Mononuclear cell (primary cell): ENCODE data around the gene ZP1. TPM values are rescaled to one million over a fixed set of nuclear protein-coding genes. Genes with fewer than 3 reads are reported as not detected.

Experiments used
- H3K27me3 ChIP-seq: 2 replicates; pipeline ENCODE4 v1.6.0; 2011; ENCODE audit warnings: low read length, control low read depth; ENCODE audit not compliant: insufficient read depth
- H3K4me1 ChIP-seq: 2 replicates; pipeline ENCODE4 v1.5.1; 2011; ENCODE audit warnings: mild to moderate bottlenecking, low read length, control low read depth; ENCODE audit not compliant: insufficient read depth
- H3K4me3 ChIP-seq: 2 replicates; pipeline ENCODE4 v1.5.1; 2011; ENCODE audit warnings: mild to moderate bottlenecking, low read length, moderate library complexity
- H3K9me3 ChIP-seq: 2 replicates; pipeline ENCODE4 v1.5.1; 2011; ENCODE audit warnings: low read depth, mild to moderate bottlenecking, control low read depth, low read length
- total RNA-seq: library from RNA; depleted of rRNA; stranded (reverse); fragments of >200 nt; gene quantifications from one replicate; pipeline ENCODE4 v1.2.3, GENCODE V29; 2012

The ZP1 gene
- total RNA-seq, 1 donor, result not detected

DNA sequence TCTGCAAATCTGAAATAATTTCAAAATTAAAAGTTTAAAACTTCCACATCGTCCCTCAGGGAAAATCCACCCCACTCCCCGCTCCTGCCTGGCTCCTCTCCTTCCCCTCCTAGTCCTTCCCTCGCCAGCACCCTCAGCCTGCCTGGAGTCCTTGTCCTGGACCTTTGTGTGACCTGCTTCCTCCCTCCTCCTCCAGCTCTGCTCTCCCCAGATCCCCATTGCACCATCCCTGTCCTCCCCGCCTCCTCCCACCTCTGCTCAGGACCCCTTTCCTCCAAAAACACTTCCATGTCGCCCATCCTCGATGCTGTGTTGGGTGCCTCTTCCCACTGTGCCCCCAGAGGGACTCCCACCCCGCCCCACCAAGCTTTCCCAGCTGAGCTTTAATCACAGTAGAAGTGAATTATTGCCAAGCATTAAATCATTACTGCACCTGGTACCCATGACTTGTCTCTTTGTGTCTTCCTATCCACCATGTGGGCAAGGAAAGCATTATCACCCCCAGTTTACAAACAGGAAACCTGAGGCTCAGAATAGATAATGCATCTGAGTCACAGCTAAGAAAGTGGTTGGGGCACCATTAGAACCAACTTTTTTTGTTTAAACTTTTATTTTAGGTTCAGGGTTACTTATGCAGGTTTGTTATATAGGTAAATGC, 2.4 kb upstream of the ZP1 start:
- H3K27me3 ChIP-seq, result no peaks in the 10 kb centered on the region
- H3K4me3 ChIP-seq, result no peak overlapping the region
- no peaks in the 10 kb centered on the region for H3K4me1 ChIP-seq
- H3K9me3 ChIP-seq, result no peaks in the 10 kb centered on the region

DNA sequence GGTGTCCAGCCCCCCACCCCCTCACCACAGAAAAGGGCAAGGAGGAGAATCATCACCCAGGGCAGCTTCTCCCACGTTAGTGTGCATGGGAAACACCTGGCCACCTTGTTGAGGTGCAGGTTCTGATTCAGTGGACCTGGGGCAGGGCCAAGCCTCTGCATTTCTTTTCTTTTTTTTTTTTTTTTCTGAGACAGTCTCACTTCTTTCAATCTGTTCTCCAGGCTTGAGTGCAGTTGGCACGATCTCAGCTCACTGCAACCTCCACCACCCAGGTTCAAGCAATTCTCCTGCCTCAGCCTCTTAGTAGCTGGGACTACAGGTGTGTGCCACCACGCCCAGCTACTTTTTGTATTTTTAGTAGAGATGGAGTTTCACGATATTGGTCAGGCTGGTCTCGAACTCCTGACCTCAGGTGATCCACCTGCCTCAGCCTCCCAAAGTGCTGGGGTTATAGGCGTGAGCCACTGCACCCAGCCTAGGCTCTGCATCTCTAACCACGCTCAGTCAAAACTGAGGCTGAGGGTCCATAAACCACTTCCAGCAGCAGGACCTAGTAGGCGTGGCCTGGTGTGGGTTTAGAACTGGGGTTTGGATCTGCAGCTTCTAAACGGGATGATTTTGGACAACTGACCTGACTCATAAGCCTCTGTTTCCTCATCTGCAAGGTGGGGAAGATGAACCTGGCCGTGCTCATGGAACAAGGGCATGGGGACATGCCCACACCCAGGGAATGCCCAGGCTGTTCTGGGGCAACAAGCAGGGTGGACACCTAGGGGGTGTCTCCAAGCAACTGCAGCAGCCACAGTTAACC, 734 bp downstream of the ZP1 start:
- peaks cover 17% of the 10 kb centered on the region for H3K4me1 ChIP-seq
- H3K4me3 ChIP-seq, result no peak overlapping the region
- no peaks in the 10 kb centered on the region for H3K9me3 ChIP-seq
- no peaks in the 10 kb centered on the region for H3K27me3 ChIP-seq

GRCh38 chr11:60868682-60869450, 1.5 kb downstream of the ZP1 start:
- H3K4me3 ChIP-seq, result no peak overlapping the region

DNA sequence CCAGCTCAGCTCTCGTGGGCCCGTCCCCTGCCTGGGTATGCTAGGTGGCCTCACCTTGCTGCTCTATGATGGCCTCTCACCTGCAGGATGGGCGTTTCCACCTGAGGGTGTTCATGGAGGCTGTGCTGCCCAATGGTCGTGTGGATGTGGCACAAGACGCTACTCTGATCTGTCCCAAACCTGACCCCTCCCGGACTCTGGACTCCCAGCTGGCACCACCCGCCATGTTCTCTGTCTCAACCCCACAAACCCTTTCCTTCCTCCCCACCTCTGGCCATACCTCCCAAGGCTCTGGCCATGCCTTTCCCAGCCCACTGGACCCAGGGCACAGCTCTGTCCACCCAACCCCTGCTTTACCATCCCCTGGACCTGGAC, 2.1 kb downstream of the ZP1 start:
- no peaks in the 10 kb centered on the region for H3K9me3 ChIP-seq
- peaks cover 24% of the 10 kb centered on the region for H3K4me1 ChIP-seq
- H3K27me3 ChIP-seq, result no peaks in the 10 kb centered on the region
- H3K4me3 ChIP-seq, result no peak overlapping the region

More at GRCh38 chr11:60868682-60869450, 1.5 kb downstream of the ZP1 start:
- Histone ChIP-seq H3K27me3 (no peaks in the 10 kb centered on the region), H3K9me3 (no peaks in the 10 kb centered on the region), H3K4me1 (peaks cover 24% of the 10 kb centered on the region)

GRCh38 chr11:60870276-60870675, 2.9 kb downstream of the ZP1 start:
- Histone ChIP-seq H3K4me3 (no peak overlapping the region), H3K27me3 (no peaks in the 10 kb centered on the region), H3K9me3 (no peaks in the 10 kb centered on the region), H3K4me1 (peaks cover 24% of the 10 kb centered on the region)

- Histone ChIP-seq H3K4me1 (peaks cover 24% of the 10 kb centered on the region), H3K9me3 (no peaks in the 10 kb centered on the region), H3K4me3 (no peak overlapping the region), H3K27me3 (no peaks in the 10 kb centered on the region)
Measured at GRCh38 chr11:60870733-60871377, 3.5 kb downstream of the ZP1 start.

DNA sequence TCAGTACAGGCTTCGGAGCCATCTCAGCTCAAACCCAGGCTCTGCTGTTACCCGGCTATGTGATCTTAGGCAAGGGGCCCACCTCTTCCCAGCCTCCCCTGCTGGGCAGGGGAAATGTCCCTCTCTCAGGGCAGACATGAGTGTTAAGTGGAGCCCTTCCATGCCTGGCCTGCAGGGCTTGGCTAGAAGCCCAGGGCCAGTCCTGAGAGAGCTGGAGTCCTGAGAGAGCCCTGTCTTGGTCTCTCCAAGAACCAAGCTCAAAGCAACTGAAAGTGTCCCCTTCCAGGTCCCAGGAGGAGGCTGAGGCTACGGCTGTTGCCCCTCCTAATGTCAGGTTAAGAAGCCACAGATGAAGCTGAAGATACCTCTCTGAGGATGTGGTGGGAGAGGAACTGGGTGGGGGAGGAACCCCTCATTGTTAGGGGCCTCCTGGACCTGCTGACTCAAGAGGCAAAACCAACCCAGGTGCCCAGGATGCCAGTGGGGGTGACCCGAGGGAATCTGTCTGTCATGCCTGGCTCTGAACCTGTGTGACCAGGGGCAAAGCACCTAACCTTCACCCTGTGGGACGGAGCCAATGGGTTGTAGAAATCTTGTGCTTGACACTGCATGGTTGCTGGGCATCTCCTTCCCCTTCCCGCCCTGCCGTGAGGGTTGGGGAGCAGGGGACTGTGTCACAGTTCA, 4.2 kb downstream of the ZP1 start:
- no peak overlapping the region for H3K4me3 ChIP-seq
- no peaks in the 10 kb centered on the region for H3K9me3 ChIP-seq
- H3K27me3 ChIP-seq, result no peaks in the 10 kb centered on the region
- H3K4me1 ChIP-seq, result peaks cover 24% of the 10 kb centered on the region

DNA sequence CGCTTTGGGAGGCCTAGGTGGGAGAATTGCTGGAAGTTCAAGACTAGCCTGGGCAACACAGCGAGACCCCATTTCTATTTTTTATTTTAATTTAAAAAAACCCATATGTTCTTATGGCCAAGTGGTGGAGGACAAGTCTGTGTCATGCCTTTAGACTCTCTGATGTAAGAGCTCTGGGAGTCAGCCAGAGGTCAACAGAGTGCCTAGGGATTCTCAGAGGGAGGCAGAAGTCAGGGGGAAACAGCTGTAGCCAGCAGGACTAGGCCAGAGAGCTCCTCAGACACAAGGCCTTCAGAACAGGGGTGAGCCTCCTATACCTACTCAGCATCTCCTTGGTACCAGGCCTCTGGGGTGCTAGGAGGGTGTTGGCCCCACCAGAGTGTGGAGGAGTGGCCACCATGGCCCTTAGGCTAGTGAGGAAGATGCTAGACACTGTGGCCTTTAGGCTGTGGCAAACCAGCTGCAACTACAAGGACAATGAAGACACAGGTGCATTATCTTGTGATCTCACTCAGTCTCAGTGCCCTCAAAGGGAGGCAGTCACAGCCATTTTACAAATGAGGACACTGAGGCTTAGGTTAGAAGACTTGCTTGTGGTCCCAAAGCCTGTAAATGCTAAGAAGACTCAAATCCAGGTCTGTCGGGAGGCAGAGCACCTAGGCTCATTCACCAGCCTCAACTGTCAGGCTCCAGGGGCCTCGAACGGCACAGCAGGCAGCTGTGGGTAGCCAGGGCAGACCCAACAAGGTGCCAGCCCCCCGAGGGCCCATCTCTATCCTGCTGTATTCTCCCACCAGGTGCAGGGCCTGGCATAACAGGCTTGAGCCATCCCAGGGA, 5.0 kb downstream of the ZP1 start:
- no peaks in the 10 kb centered on the region for H3K9me3 ChIP-seq
- no peaks in the 10 kb centered on the region for H3K27me3 ChIP-seq
- H3K4me3 ChIP-seq, result no peak overlapping the region
- H3K4me1 ChIP-seq, result peaks cover 24% of the 10 kb centered on the region

DNA sequence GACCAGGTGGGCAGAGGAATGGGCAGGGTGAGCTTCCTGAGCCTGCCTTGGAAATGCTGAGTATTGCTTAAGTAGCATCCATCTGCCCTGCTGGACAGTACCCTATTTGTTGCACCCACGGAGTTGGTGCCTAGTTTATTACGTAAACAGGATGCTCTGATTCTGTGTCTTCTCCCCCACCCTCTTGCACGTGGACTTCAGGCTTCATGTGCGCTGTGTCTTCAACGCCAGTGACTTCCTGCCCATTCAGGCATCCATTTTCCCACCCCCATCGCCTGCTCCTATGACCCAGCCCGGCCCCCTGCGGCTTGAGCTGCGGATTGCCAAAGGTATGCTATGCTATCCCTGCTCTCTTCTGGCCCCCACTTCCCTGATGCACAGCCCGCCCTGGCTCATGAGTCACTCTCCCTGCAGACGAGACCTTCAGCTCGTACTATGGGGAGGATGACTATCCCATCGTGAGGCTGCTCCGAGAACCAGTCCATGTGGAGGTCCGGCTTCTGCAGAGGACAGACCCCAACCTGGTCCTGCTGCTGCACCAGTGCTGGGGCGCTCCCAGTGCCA, 5.7 kb downstream of the ZP1 start:
- Histone ChIP-seq H3K9me3 (no peaks in the 10 kb centered on the region), H3K4me1 (peaks cover 24% of the 10 kb centered on the region)

DNA sequence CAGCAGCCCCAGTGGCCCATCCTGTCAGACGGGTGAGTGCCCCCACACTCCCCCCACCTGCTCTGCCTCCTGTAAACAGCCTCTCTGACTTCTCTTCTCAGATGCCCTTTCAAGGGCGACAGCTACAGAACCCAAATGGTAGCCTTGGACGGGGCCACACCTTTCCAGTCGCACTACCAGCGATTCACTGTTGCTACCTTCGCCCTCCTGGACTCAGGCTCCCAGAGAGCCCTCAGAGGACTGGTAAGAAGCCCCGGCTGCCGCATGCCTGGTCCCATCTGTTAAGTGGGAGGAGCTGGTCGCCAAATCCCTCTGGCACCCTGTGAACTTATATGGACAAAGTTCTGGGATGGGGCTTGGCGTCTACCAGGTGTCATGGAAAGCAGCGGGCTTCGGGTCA, 6.2 kb downstream of the ZP1 start:
- H3K4me1 ChIP-seq, result peaks cover 24% of the 10 kb centered on the region
- H3K27me3 ChIP-seq, result no peaks in the 10 kb centered on the region
- H3K4me3 ChIP-seq, result no peak overlapping the region
- H3K9me3 ChIP-seq, result no peaks in the 10 kb centered on the region

More for the DNA sequence above, 5.7 kb downstream of the ZP1 start:
- H3K4me3 ChIP-seq, result no peak overlapping the region
- no peaks in the 10 kb centered on the region for H3K27me3 ChIP-seq

- Histone ChIP-seq H3K4me3 (no peak overlapping the region), H3K9me3 (no peaks in the 10 kb centered on the region), H3K27me3 (no peaks in the 10 kb centered on the region), H3K4me1 (peaks cover 24% of the 10 kb centered on the region)
Measured at GRCh38 chr11:60874421-60875365, 7.4 kb downstream of the ZP1 start.

GRCh38 chr11:60875366-60876167, 8.2 kb downstream of the ZP1 start:
- H3K27me3 ChIP-seq, result no peaks in the 10 kb centered on the region
- no peak overlapping the region for H3K4me3 ChIP-seq
- no peaks in the 10 kb centered on the region for H3K9me3 ChIP-seq
- peaks cover 24% of the 10 kb centered on the region for H3K4me1 ChIP-seq
